Lung (tissue), 12 donors: ENCODE measurements around the gene KRT86. TPM values are rescaled to one million over a fixed set of nuclear protein-coding genes. Genes with fewer than 3 reads are reported as not detected.
"Not testable (repeated sequence)": the region's sequence is repeated elsewhere in the genome, so short reads cannot be mapped to it uniquely, and the experiment has no call there.

ENCODE experiments used
- ATAC-seq: fragments of 200-7000 bp; cut with Tn5 transposase; one replicate; pipeline ENCODE4 v1.9.1; 2020; ENCODE audit warnings: moderate number of reproducible peaks; ENCODE audit not compliant: insufficient read depth, low FRiP score
- DNase-seq, 3 donors: peaks; one replicate each; pipeline ENCODE4 v3.0.0-alpha.2; 2013 to 2017
- H3K27ac ChIP-seq, 2 donors: one replicate each; pipeline ENCODE4 v1.5.1; 2013; ENCODE audit warnings: mild to moderate bottlenecking in 2 of 2, moderate library complexity in 2 of 2, control low read depth in 1 of 2, inconsistent platforms in 1 of 2, low read depth in 1 of 2, low read length in 1 of 2
- H3K27me3 ChIP-seq, 3 donors: one replicate each; pipeline ENCODE4 v1.5.1; 2013; ENCODE audit warnings: low read length in 2 of 3; ENCODE audit not compliant: control insufficient read depth in 3 of 3, insufficient read depth in 3 of 3
- H3K36me3 ChIP-seq, 4 donors: one replicate each; pipeline ENCODE4 v1.5.1; 2013; ENCODE audit warnings: low read length in 4 of 4, mild to moderate bottlenecking in 1 of 4, moderate library complexity in 1 of 4; ENCODE audit not compliant: control insufficient read depth in 4 of 4, insufficient read depth in 4 of 4
- H3K4me1 ChIP-seq, 5 donors: one replicate each; pipeline ENCODE4 v1.5.1; 2013; ENCODE audit warnings: low read length in 5 of 5, mild to moderate bottlenecking in 2 of 5, moderate library complexity in 1 of 5; ENCODE audit not compliant: control insufficient read depth in 5 of 5, insufficient read depth in 5 of 5
- H3K4me3 ChIP-seq: one replicate; pipeline ENCODE4 v1.5.1; 2013; ENCODE audit warnings: mild to moderate bottlenecking, control low read depth, moderate library complexity
- H3K9ac ChIP-seq, 2 donors: one replicate each; pipeline ENCODE4 v1.5.1; 2013; ENCODE audit warnings: low read length in 2 of 2, control low read depth in 1 of 2; ENCODE audit not compliant: insufficient read depth in 1 of 2
- H3K9me3 ChIP-seq, 4 donors: one replicate each; pipeline ENCODE4 v1.5.1; 2013; ENCODE audit warnings: low read length in 3 of 4, mild to moderate bottlenecking in 1 of 4, moderate library complexity in 1 of 4; ENCODE audit not compliant: control insufficient read depth in 4 of 4, insufficient read depth in 3 of 4
- WGBS, 2 donors: extraction: QIAGEN DNeasy Blood & Tissue Kit; methylation state at CpG; one replicate each; pipeline ENCODE4 v1.1.7; 2013; 5-methylcytosine and 5-hydroxymethylcytosine counted together
- polyA plus RNA-seq, 2 donors: library from polyadenylated mRNA; stranded (reverse); fragments of 200-250 nt; gene quantifications; one replicate each; pipeline ENCODE4 v1.2.1, GENCODE V29; 2013
- total RNA-seq, 2 donors: library from RNA; depleted of rRNA in 1 of 2; stranded (reverse); fragments of >200 nt in 1 of 2; gene quantifications; one replicate each; pipeline ENCODE4 v1.2.1, GENCODE V29; 2014 to 2021
- TF ChIP-seq, protein P1 (sequence below): IDR thresholded peaks from 2 replicates; pipeline ENCODE4 v1.5.1; 2012; ENCODE audit warnings: mild to moderate bottlenecking; ENCODE audit errors: control extremely low read depth, extremely low read depth
- donor health status: control.
- donor health status: control.
- donor health status: Bipolar disorder and iron deficiency.
- donor health status: healthy.
- donor health status: DM: yes; HTN: yes; CAD: no.

Gene KRT86
- total and polyA plus RNA-seq, 4 donors, result 0.11 to 1.1 (median 0.31) TPM; not detected in 1

DNA sequence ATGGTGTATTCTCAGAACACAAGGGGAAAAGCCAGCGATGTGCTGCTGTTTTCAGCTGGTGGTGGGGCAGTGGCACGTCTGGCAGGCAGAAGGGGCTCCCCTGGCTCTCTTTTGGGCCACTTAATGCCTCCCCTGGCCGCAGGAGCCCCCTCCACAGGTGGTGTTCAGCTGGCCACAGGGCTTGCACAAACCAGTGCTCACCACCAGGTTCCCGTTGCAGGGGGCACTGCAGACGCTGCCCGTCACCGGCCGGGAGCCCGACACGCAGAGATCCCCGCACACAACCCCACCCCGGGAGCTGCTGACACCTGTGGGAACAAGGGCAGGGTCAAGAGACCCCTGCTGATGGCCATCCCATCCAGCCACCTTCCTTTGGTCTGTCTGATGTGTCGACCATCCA, 40.1 kb downstream of the KRT86 start:
- Histone ChIP-seq H3K27ac (no peak overlapping the region), H3K9me3 (no peaks in the 10 kb centered on the region), H3K4me3 (no peak overlapping the region), H3K9ac (no peak overlapping the region), H3K4me1 (no peaks in the 10 kb centered on the region), H3K27me3 (peaks cover 0 to 22% (median 4%) of the 10 kb centered on the region in 3 donors), H3K36me3 (no peaks in the 10 kb centered on the region)
- 80 to 85% methylated on average over 13 of the region's 13 CpGs for WGBS, 2 donors
- no peak for DNase-seq
- TF ChIP-seq, protein P1, sequence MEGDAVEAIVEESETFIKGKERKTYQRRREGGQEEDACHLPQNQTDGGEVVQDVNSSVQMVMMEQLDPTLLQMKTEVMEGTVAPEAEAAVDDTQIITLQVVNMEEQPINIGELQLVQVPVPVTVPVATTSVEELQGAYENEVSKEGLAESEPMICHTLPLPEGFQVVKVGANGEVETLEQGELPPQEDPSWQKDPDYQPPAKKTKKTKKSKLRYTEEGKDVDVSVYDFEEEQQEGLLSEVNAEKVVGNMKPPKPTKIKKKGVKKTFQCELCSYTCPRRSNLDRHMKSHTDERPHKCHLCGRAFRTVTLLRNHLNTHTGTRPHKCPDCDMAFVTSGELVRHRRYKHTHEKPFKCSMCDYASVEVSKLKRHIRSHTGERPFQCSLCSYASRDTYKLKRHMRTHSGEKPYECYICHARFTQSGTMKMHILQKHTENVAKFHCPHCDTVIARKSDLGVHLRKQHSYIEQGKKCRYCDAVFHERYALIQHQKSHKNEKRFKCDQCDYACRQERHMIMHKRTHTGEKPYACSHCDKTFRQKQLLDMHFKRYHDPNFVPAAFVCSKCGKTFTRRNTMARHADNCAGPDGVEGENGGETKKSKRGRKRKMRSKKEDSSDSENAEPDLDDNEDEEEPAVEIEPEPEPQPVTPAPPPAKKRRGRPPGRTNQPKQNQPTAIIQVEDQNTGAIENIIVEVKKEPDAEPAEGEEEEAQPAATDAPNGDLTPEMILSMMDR, result no peak
- ATAC-seq, result no peak

DNA sequence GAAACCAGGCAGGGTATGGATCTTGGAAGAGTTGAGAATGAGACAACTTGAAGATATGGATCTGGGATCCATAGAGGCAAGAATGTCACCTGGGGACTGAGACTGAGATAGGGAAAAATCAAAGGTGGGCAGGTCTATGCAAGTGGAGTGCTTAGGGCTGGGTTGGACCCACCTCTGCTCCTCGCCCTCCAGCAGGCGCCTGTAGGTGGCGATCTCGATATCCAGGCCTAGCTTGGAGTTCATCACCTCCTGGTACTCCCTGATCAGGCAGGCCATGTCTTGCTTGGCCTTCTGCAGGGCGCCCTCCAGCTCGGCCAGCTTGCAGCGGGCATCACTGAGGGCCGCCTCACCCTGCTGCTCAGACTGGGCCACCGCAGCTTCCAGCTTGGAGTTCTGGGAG, 41.3 kb downstream of the KRT86 start:
- H3K9me3 ChIP-seq, H3K9ac ChIP-seq, H3K4me3 ChIP-seq, H3K27ac ChIP-seq, DNase-seq, H3K36me3 ChIP-seq, H3K4me1 ChIP-seq, ATAC-seq: not testable (repeated sequence)
- WGBS, 2 donors, result 67 to 75% methylated on average over 9 of the region's 9 CpGs
- H3K27me3 ChIP-seq, result peaks cover 0 to 20% (median 14%) of the 10 kb centered on the region in 3 donors

- TF ChIP-seq, protein P1, result no peak
- ATAC-seq, result no peak
- H3K27me3 ChIP-seq, result peaks cover 0 to 17% (median 15%) of the 10 kb centered on the region in 3 donors
Observed at GRCh38 chr12:52316290-52316689, 41.8 kb downstream of the KRT86 start.

GRCh38 chr12:52316701-52317100, 42.3 kb downstream of the KRT86 start:
- H3K4me3 ChIP-seq, result no peak overlapping the region
- ATAC-seq, result no peak
- H3K27me3 ChIP-seq, result peaks cover 0 to 17% (median 14%) of the 10 kb centered on the region in 3 donors
- H3K9me3 ChIP-seq, result no peaks in the 10 kb centered on the region
- H3K4me1 ChIP-seq, result no peaks in the 10 kb centered on the region
- DNase-seq, result no peak
- no peaks in the 10 kb centered on the region for H3K36me3 ChIP-seq
- WGBS, 2 donors, result 94 to 97% methylated on average over 11 of the region's 11 CpGs
- no peak overlapping the region for H3K9ac ChIP-seq
- no peak overlapping the region for H3K27ac ChIP-seq
- TF ChIP-seq, protein P1, result no peak

More at GRCh38 chr12:52316290-52316689, 41.8 kb downstream of the KRT86 start:
- Histone ChIP-seq H3K4me3 (no peak overlapping the region), H3K9ac (no peak overlapping the region), H3K36me3 (no peaks in the 10 kb centered on the region), H3K27ac (no peak overlapping the region), H3K9me3 (no peaks in the 10 kb centered on the region), H3K4me1 (no peaks in the 10 kb centered on the region)
- WGBS, 2 donors, result 92 to 94% methylated on average over 9 of the region's 9 CpGs
- DNase-seq, result no peak
